ENCODE measurements around the gene UGT1A5.
"Not testable (repeated sequence)": the region's sequence is repeated elsewhere in the genome, so short reads cannot be mapped to it uniquely, and the experiment has no call there.

The UGT1A5 gene

GRCh38 chr2:233698740-233699139, 14.0 kb upstream of the UGT1A5 start:
- no peak for DNase-seq

GRCh38 chr2:233699424-233700027, 13.2 kb upstream of the UGT1A5 start:
- DNase-seq = no peak

- DNase-seq = no peak
Measured at GRCh38 chr2:233700028-233700635, 12.6 kb upstream of the UGT1A5 start.

- DNase-seq = not testable (repeated sequence)
Measured at GRCh38 chr2:233700842-233701241, 11.9 kb upstream of the UGT1A5 start.

- DNase-seq = no peak
Measured at GRCh38 chr2:233702238-233702637, 10.5 kb upstream of the UGT1A5 start.

GRCh38 chr2:233705911-233706506, 6.7 kb upstream of the UGT1A5 start:
- no peak for DNase-seq

GRCh38 chr2:233706720-233707119, 6.0 kb upstream of the UGT1A5 start:
- DNase-seq = no peak

GRCh38 chr2:233707940-233708644, 4.6 kb upstream of the UGT1A5 start:
- no peak for DNase-seq

- no peak for DNase-seq
Measured at GRCh38 chr2:233708942-233709341, 3.8 kb upstream of the UGT1A5 start.

- peak; percentile 5 for DNase-seq
Measured at GRCh38 chr2:233711312-233712008, 1.2 kb upstream of the UGT1A5 start.

GRCh38 chr2:233713262-233713615, 532 bp downstream of the UGT1A5 start:
- DNase-seq = no peak

- no peak for DNase-seq
Measured at GRCh38 chr2:233714121-233714520, 1.4 kb downstream of the UGT1A5 start.

GRCh38 chr2:233718552-233718951, 5.8 kb downstream of the UGT1A5 start, which contains the start of gene UGT1A4:
Gene UGT1A4, plus strand, starts transcription at chr2:233718736. Its CDS starts 85 bp downstream, at chr2:233718821.
- no peak for DNase-seq

- no peak for DNase-seq
Measured at GRCh38 chr2:233728723-233729301, 16.1 kb downstream of the UGT1A5 start, which contains the start of gene UGT1A3. Gene UGT1A3, plus strand, starts transcription at chr2:233729042. Its CDS starts 85 bp downstream, at chr2:233729127.

- DNase-seq = not testable (repeated sequence)
Measured at GRCh38 chr2:233736868-233737653, 24.4 kb downstream of the UGT1A5 start.

- no peak for DNase-seq
Measured at GRCh38 chr2:233740870-233741269, 28.2 kb downstream of the UGT1A5 start.

- DNase-seq = no peak
Measured at GRCh38 chr2:233743464-233744259, 31.0 kb downstream of the UGT1A5 start.

GRCh38 chr2:233745073-233745755, 32.5 kb downstream of the UGT1A5 start:
- no peak for DNase-seq

- not testable (repeated sequence) for DNase-seq
Measured at GRCh38 chr2:233745838-233746237, 33.1 kb downstream of the UGT1A5 start.

All from NCI-H1417 treated with DMSO at 0.1 percent for 48 hours (cell line).